Neuronal stem cell (in vitro differentiated cells): ENCODE results near the gene SH3GL2.
"Not testable (repeated sequence)": the region's sequence is repeated elsewhere in the genome, so short reads cannot be mapped to it uniquely, and the experiment has no call there.

ENCODE experiments used
- DNase-seq: peaks from one replicate; pipeline ENCODE4 v3.0.0-alpha.2; 2013; ENCODE audit warnings: low spot score
- H2AFZ ChIP-seq: one replicate; pipeline ENCODE4 v1.6.1; 2013; ENCODE audit warnings: mild to moderate bottlenecking, low read length, inconsistent platforms
- H2AK5ac ChIP-seq: 2 replicates; pipeline ENCODE4 v1.6.1; 2013; ENCODE audit warnings: low read depth, mild to moderate bottlenecking, inconsistent platforms, low read length, moderate library complexity, mixed read lengths
- H2BK120ac ChIP-seq: 2 replicates; pipeline ENCODE4 v1.6.1; 2013; ENCODE audit warnings: low read depth, mild to moderate bottlenecking, inconsistent platforms, low read length, moderate library complexity, mixed read lengths
- H2BK12ac ChIP-seq: one replicate; pipeline ENCODE4 v1.6.1; 2013; ENCODE audit warnings: low read length, inconsistent platforms
- H2BK15ac ChIP-seq: 2 replicates; pipeline ENCODE4 v1.6.1; 2013; ENCODE audit warnings: mild to moderate bottlenecking, low read length, inconsistent platforms, mixed read lengths
- H2BK5ac ChIP-seq: one replicate; pipeline ENCODE4 v1.6.1; 2013; ENCODE audit warnings: inconsistent platforms, mild to moderate bottlenecking, low read length, moderate library complexity
- H3K14ac ChIP-seq: one replicate; pipeline ENCODE4 v1.6.1; 2013; ENCODE audit warnings: low read length, inconsistent platforms
- H3K18ac ChIP-seq: 2 replicates; pipeline ENCODE4 v1.6.1; 2013; ENCODE audit warnings: low read length, inconsistent platforms
- H3K23ac ChIP-seq: 2 replicates; pipeline ENCODE4 v1.6.1; 2013; ENCODE audit warnings: low read depth, mild to moderate bottlenecking, mixed read lengths, low read length, inconsistent platforms; ENCODE audit not compliant: poor library complexity
- H3K27ac ChIP-seq: replicated peaks from 3 replicates; pipeline ENCODE4 v1.5.1; 2013; ENCODE audit warnings: low read length, inconsistent platforms
- H3K27me3 ChIP-seq, 3 experiments: 2 replicates each; pipeline ENCODE4 v1.6.1; 2013; ENCODE audit warnings: low read length in 3 of 3, mild to moderate bottlenecking in 2 of 3, inconsistent platforms in 1 of 3, low read depth in 1 of 3, mixed read lengths in 1 of 3, moderate library complexity in 1 of 3; ENCODE audit not compliant: control insufficient read depth in 3 of 3, insufficient read depth in 3 of 3
- H3K36me3 ChIP-seq, 2 donors: replicated peaks in 1 of 2; 2 replicates each; pipeline ENCODE4 v1.6.1; 2013; ENCODE audit warnings: low read length in 2 of 2; ENCODE audit not compliant: control insufficient read depth in 2 of 2, insufficient read depth in 2 of 2
- H3K4ac ChIP-seq: 2 replicates; pipeline ENCODE4 v1.6.1; 2013; ENCODE audit warnings: inconsistent platforms, mild to moderate bottlenecking, low read length, moderate library complexity
- H3K4me1 ChIP-seq, 2 donors: 1 replicate in 1 of 2; 2 replicates in 1 of 2; pipeline ENCODE4 v1.6.1; 2013; ENCODE audit warnings: low read length in 2 of 2, low read depth in 1 of 2; ENCODE audit not compliant: control insufficient read depth in 2 of 2, insufficient read depth in 1 of 2
- H3K4me2 ChIP-seq: one replicate; pipeline ENCODE4 v1.6.1; 2013; ENCODE audit warnings: mild to moderate bottlenecking, low read length, inconsistent platforms; ENCODE audit not compliant: insufficient read depth, poor library complexity, severe bottlenecking
- H3K4me3 ChIP-seq, 2 donors: 2 replicates each; pipeline ENCODE4 v1.5.1; 2013; ENCODE audit warnings: low read length in 2 of 2, mild to moderate bottlenecking in 2 of 2, inconsistent platforms in 1 of 2, moderate library complexity in 1 of 2
- H3K79me1 ChIP-seq: one replicate; pipeline ENCODE4 v1.6.1; 2013; ENCODE audit warnings: low read depth, mild to moderate bottlenecking, inconsistent platforms, low read length, moderate library complexity
- H3K9ac ChIP-seq: one replicate; pipeline ENCODE4 v1.6.1; 2013; ENCODE audit warnings: mild to moderate bottlenecking, low read depth, low read length, inconsistent platforms; ENCODE audit not compliant: poor library complexity
- H3K9me3 ChIP-seq, 2 donors: replicated peaks in 1 of 2; 2 replicates each; pipeline versions ENCODE3 to v1.6.1; 2013; ENCODE audit warnings: low read length in 2 of 2, mild to moderate bottlenecking in 2 of 2, inconsistent platforms in 1 of 2, low read depth in 1 of 2, mixed read lengths in 1 of 2, moderate library complexity in 1 of 2; ENCODE audit not compliant: control insufficient read depth in 2 of 2, insufficient read depth in 1 of 2
- H4K8ac ChIP-seq: one replicate; pipeline ENCODE4 v1.6.1; 2013; ENCODE audit warnings: low read depth, mild to moderate bottlenecking, inconsistent platforms, low read length, moderate library complexity
- H4K91ac ChIP-seq: one replicate; pipeline ENCODE4 v1.6.1; 2013; ENCODE audit warnings: low read length, low read depth, mild to moderate bottlenecking, inconsistent platforms; ENCODE audit not compliant: poor library complexity
- WGBS, 2 donors: extraction: QIAGEN DNeasy Blood & Tissue Kit; methylation state at CpG; one replicate each; pipeline ENCODE4 v1.1.7; 2013; ENCODE audit warnings: missing lambda C conversion rate in 2 of 2, mixed read lengths in 1 of 2; ENCODE audit not compliant: insufficient read length in 2 of 2, insufficient replicate concordance in 1 of 2; ENCODE audit errors: extremely low coverage in 2 of 2; 5-methylcytosine and 5-hydroxymethylcytosine counted together

SH3GL2 gene

DNA sequence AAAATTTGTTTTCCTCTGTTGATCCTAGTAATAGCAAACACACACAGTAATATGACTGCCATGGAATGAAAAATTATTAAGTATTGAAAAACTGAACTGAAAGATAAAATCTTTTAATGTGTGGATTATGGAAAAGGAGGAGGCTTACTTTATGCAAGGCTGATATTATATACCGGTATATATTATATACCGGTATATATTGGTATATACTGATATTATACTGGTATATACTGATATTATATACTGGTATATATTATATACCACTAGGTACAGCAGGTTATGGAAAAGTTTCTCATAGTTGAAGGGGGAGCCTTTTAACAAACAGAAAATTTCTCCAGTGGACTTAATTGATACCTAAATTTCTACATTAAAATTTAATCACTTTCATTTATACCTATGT is 181.4 kb downstream of the SH3GL2 start:
- Histone ChIP-seq H3K4me3 (no peak overlapping the region), H3K9ac (no peak overlapping the region), H3K4ac (no peak overlapping the region), H2BK15ac (no peak overlapping the region), H4K8ac (no peak overlapping the region), H3K14ac (no peak overlapping the region), H2BK5ac (no peak overlapping the region), H2AFZ (no peak overlapping the region), H2BK12ac (no peak overlapping the region), H3K27me3 (no peaks in the 10 kb centered on the region), H3K79me1 (no peaks in the 10 kb centered on the region), H3K36me3 (no peaks in the 10 kb centered on the region), H2BK120ac (no peak overlapping the region), H2AK5ac (no peak overlapping the region), H3K4me1 (no peaks in the 10 kb centered on the region), H3K23ac (no peak overlapping the region), H3K18ac (no peak overlapping the region), H3K27ac (no peak overlapping the region), H3K9me3 (no peaks in the 10 kb centered on the region), H3K4me2 (no peak overlapping the region), H4K91ac (no peak overlapping the region)
- WGBS, 2 donors: no CpG with 5 or more reads among the region's 2 CpGs
- no peak for DNase-seq

DNA sequence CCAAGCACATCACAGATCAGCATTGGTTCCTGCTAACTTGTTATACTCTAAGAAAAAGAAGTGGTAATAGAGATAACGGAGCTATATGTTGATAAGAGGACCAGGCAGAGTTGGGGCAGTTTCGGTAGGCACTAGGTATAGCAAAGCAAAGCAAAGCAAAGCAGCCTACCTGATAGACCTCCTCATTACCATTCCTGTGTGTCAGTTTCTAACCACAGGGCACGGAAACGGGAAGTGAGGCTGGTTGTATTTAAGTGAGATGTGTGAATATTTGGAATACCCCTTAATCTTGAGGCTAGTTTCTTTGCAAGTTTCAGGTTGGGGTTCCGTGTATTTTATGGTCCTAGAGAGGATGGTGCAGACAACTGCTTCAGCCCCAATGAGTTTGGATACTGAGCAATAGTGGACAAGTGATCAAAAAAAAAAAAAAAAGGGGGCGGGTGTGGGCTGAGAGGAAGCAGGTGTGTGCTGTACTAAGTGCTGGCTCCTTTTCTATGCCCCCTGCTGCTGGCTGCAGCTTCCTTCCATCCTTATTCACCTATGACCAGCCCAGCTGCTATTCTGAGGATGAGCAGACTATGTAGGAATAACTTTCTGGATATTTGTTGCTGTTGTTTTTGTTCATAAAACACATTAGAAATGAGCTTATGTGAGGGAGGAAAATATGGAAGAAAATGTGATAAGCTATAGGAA is 183.3 kb downstream of the SH3GL2 start:
- Histone ChIP-seq H3K27ac (no peak overlapping the region), H3K79me1 (no peaks in the 10 kb centered on the region), H2BK12ac (no peak overlapping the region), H2BK120ac (no peak overlapping the region), H2BK15ac (no peak overlapping the region), H3K18ac (no peak overlapping the region), H2AFZ (no peak overlapping the region), H3K9me3 (no peaks in the 10 kb centered on the region), H3K27me3 (no peaks in the 10 kb centered on the region), H3K14ac (no peak overlapping the region), H3K9ac (no peak overlapping the region), H2AK5ac (no peak overlapping the region), H3K4ac (no peak overlapping the region), H3K23ac (no peak overlapping the region), H3K4me2 (no peak overlapping the region), H3K36me3 (no peaks in the 10 kb centered on the region), H3K4me3 (no peak overlapping the region), H3K4me1 (no peaks in the 10 kb centered on the region), H2BK5ac (no peak overlapping the region), H4K8ac (no peak overlapping the region), H4K91ac (no peak overlapping the region)
- no peak for DNase-seq
- no CpG with 5 or more reads among the region's 6 CpGs for whole genome bisulfite sequencing, 2 donors

DNA sequence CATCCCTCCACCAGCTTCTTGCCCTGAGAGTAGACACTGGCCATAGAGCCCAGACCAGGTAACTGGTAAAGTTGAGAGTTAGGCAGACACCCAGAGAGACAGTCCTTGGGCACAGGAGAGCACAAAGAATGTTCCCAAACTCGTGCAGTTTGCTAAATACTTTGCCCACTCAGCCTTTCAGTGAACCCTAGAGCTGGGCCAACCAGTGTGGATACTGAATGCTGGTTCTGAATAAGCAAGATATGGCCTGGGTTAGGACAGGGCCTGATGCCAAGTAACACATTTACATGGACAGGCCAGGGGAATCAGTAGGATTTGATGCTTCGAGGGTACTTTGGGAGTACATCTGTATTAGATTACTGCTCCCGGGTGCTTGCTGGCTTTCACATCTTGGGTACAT is 185.4 kb downstream of the SH3GL2 start:
- Histone ChIP-seq H3K4me1 (peaks cover 0 to 2% of the 10 kb centered on the region in 2 donors), H3K18ac (no peak overlapping the region), H2BK12ac (no peak overlapping the region), H3K23ac (no peak overlapping the region), H3K79me1 (no peaks in the 10 kb centered on the region), H3K9me3 (no peaks in the 10 kb centered on the region), H2BK15ac (no peak overlapping the region), H3K27ac (no peak overlapping the region), H2AK5ac (no peak overlapping the region), H4K91ac (no peak overlapping the region), H2BK5ac (no peak overlapping the region), H3K14ac (no peak overlapping the region), H2BK120ac (no peak overlapping the region), H4K8ac (no peak overlapping the region), H3K4ac (no peak overlapping the region), H3K9ac (no peak overlapping the region), H2AFZ (no peak overlapping the region), H3K4me3 (no peak overlapping the region), H3K27me3 (no peaks in the 10 kb centered on the region), H3K4me2 (no peak overlapping the region), H3K36me3 (no peaks in the 10 kb centered on the region)
- WGBS, 2 donors: no CpG with 5 or more reads among the region's 3 CpGs
- DNase-seq: no peak

GRCh38 chr9:17765131-17765530 is 186.3 kb downstream of the SH3GL2 start:
- not testable (repeated sequence) for H3K9me3 ChIP-seq, H3K27ac ChIP-seq, H2BK12ac ChIP-seq, H3K4me3 ChIP-seq, H2AK5ac ChIP-seq, H2AFZ ChIP-seq, H2BK15ac ChIP-seq, H3K18ac ChIP-seq, H3K9ac ChIP-seq, H2BK120ac ChIP-seq, H3K4me1 ChIP-seq, DNase-seq, H3K4ac ChIP-seq, H3K36me3 ChIP-seq, H4K8ac ChIP-seq, H2BK5ac ChIP-seq, H3K79me1 ChIP-seq, H3K27me3 ChIP-seq, H3K4me2 ChIP-seq, H4K91ac ChIP-seq, H3K23ac ChIP-seq, H3K14ac ChIP-seq
- WGBS, 2 donors: no CpG with 5 or more reads among the region's 4 CpGs
